HCT116 (cell line): Measurements from ENCODE around the gene MMD. TPM values are rescaled to one million over a fixed set of nuclear protein-coding genes. Genes with fewer than 3 reads are reported as not detected.

ENCODE experiments used
- ATAC-seq: fragments of 200-7000 bp; cut with Tn5 transposase; 2 replicates; pipeline ENCODE4 v1.9.1; 2020; ENCODE audit warnings: mild to moderate bottlenecking, moderate library complexity
- BruUV-seq: library from RNA; stranded (reverse); fragments of 400-500 nt; replicated peaks from 2 replicates; lab custom pipeline; 2021; lab: Mats Ljungman, UMichigan
- CTCF ChIA-PET: fragments of 300-600 bp; sonication (Branson Sonifier 250); formaldehyde crosslinking; loops from one replicate; lab custom pipeline; 2021; ENCODE audit warnings: antibody characterized with exemption; lab: Charles Lee
- POLR2A ChIA-PET: fragments of 300-600, 350-600 bp; sonication (Branson Sonifier 250); formaldehyde crosslinking; loops from one replicate; lab custom pipeline; 2021; ENCODE audit warnings: antibody characterized with exemption; lab: Charles Lee
- RAD21 ChIA-PET, 2 experiments: fragments of 300-600 bp; sonication (Branson Sonifier 250); formaldehyde crosslinking; loops; one replicate each; lab custom pipeline; 2023; ENCODE audit warnings: low total read pairs in 2 of 2; ENCODE audit not compliant: uncharacterized antibody in 2 of 2, unreplicated experiment in 2 of 2, low non-redundant PET in 1 of 2; lab: Charles Lee
- DNase-seq: peaks from one replicate; pipeline ENCODE4 v3.0.0-alpha.2; 2010; ENCODE audit warnings: low read depth, low spot score
- H2AFZ ChIP-seq: fragments of 200-600 bp; shearing (Covaris generic), sonication (generic); 2 replicates; pipeline ENCODE4 v1.6.1; 2017; ENCODE audit warnings: low read depth, mixed run types, mixed read lengths, antibody characterized with exemption, low read length; ENCODE audit not compliant: poor library complexity, severe bottlenecking
- H3K27ac ChIP-seq: 2 replicates; pipeline ENCODE4 v1.5.1; 2012; ENCODE audit warnings: low read depth, low read length
- H3K27me3 ChIP-seq: fragments of 200-600 bp; sonication (generic); 2 replicates; pipeline ENCODE4 v1.6.1; 2016; ENCODE audit warnings: mixed run types, low read length, mixed read lengths; ENCODE audit not compliant: insufficient read depth
- H3K36me3 ChIP-seq, 2 experiments: fragments of 200-500 bp in 1 of 2; fragments of 200-600 bp in 1 of 2; sonication (Bioruptor generic) in 1 of 2; sonication (generic) in 1 of 2; 2 replicates each; pipeline versions ENCODE4 v1.5.1 to v1.6.1; 2014 to 2016; ENCODE audit warnings: low read length in 2 of 2, inconsistent platforms in 1 of 2, mixed read lengths in 1 of 2, mixed run types in 1 of 2; ENCODE audit not compliant: insufficient read depth in 2 of 2, control insufficient read depth in 1 of 2
- H3K4me1 ChIP-seq, 2 experiments: fragments of 200-600 bp in 1 of 2; sonication (generic) in 1 of 2; 2 replicates each; pipeline versions ENCODE4 v1.5.1 to v1.6.1; 2012 to 2017; ENCODE audit warnings: low read length in 2 of 2, inconsistent platforms in 1 of 2, mild to moderate bottlenecking in 1 of 2, mixed read lengths in 1 of 2, mixed run types in 1 of 2, moderate library complexity in 1 of 2; ENCODE audit not compliant: insufficient read depth in 2 of 2, control insufficient read depth in 1 of 2
- H3K4me2 ChIP-seq: fragments of 200-600 bp; sonication (generic); 2 replicates; pipeline ENCODE4 v1.6.1; 2017; ENCODE audit warnings: mixed run types, low read length, mixed read lengths
- H3K4me3 ChIP-seq, 2 experiments: fragments of 200-600 bp in 1 of 2; sonication (generic) in 1 of 2; replicated peaks in 1 of 2; 2 replicates each; pipeline ENCODE4 v1.5.1; 2011 to 2016; ENCODE audit warnings: low read length in 2 of 2, control low read depth in 1 of 2, low read depth in 1 of 2, mild to moderate bottlenecking in 1 of 2, mixed read lengths in 1 of 2, mixed run types in 1 of 2
- H3K79me2 ChIP-seq: fragments of 200-600 bp; sonication (generic); 2 replicates; pipeline ENCODE4 v1.6.1; 2017; ENCODE audit warnings: mild to moderate bottlenecking, mixed run types, low read length, moderate library complexity, mixed read lengths; ENCODE audit not compliant: insufficient read depth
- H3K9ac ChIP-seq: fragments of 200-600 bp; sonication (generic); 2 replicates; pipeline ENCODE4 v1.6.1; 2016; ENCODE audit warnings: low read length, mixed read lengths
- H3K9me2 ChIP-seq: fragments of 200-600 bp; sonication (generic), shearing (Covaris generic); 2 replicates; pipeline ENCODE4 v1.6.1; 2017; ENCODE audit warnings: mixed run types, mild to moderate bottlenecking, moderate library complexity; ENCODE audit not compliant: insufficient read depth
- H3K9me3 ChIP-seq, 2 experiments: fragments of 200-500 bp in 1 of 2; fragments of 200-600 bp in 1 of 2; sonication (Bioruptor generic) in 1 of 2; sonication (generic) in 1 of 2; 2 replicates each; pipeline ENCODE4 v1.6.1; 2014 to 2017; ENCODE audit warnings: low read length in 2 of 2, mixed read lengths in 2 of 2, inconsistent platforms in 1 of 2, low read depth in 1 of 2, mild to moderate bottlenecking in 1 of 2, mixed run types in 1 of 2, moderate library complexity in 1 of 2; ENCODE audit not compliant: control insufficient read depth in 1 of 2, insufficient read depth in 1 of 2
- H4K20me1 ChIP-seq: fragments of 200-600 bp; sonication (generic), shearing (Covaris generic); 2 replicates; pipeline ENCODE4 v1.6.1; 2017; ENCODE audit warnings: mixed run types, mild to moderate bottlenecking, moderate library complexity; ENCODE audit not compliant: insufficient read depth
- CBX3 ChIP-seq: IDR thresholded peaks from 2 replicates; pipeline ENCODE4 v1.6.1; 2012; ENCODE audit warnings: low read depth
- EZH2phosphoT487 ChIP-seq: fragments of 200-600 bp; IDR thresholded peaks from 2 replicates; pipeline ENCODE4 v1.6.1; 2018; ENCODE audit warnings: antibody characterized with exemption, borderline replicate concordance
- POLR2A ChIP-seq: IDR thresholded peaks from 2 replicates; pipeline ENCODE4 v1.7.0; 2011; ENCODE audit warnings: borderline replicate concordance; ENCODE audit not compliant: insufficient read depth, insufficient read length; ENCODE audit errors: extremely low read depth
- RAD21 ChIP-seq: IDR thresholded peaks from 2 replicates; pipeline ENCODE4 v1.6.1; 2012; ENCODE audit warnings: low read depth, mild to moderate bottlenecking
- SIN3A ChIP-seq: IDR thresholded peaks from 2 replicates; pipeline ENCODE4 v1.6.1; 2012; ENCODE audit warnings: low read depth
- SP1 ChIP-seq: IDR thresholded peaks from 2 replicates; pipeline ENCODE4 v1.6.1; 2012; ENCODE audit warnings: low read depth
- TCF7L2 ChIP-seq: IDR thresholded peaks from 2 replicates; pipeline ENCODE4 v1.7.0; 2011; ENCODE audit warnings: borderline replicate concordance, inconsistent platforms; ENCODE audit not compliant: insufficient read depth, insufficient read length; ENCODE audit errors: extremely low read depth
- ZNF274 ChIP-seq: fragments of 200-500 bp; sonication (Bioruptor generic); IDR thresholded peaks from 2 replicates; pipeline ENCODE4 v1.6.1; 2014; ENCODE audit warnings: mild to moderate bottlenecking, low read depth, low read length, inconsistent platforms
- intact Hi-C: fragments of 100-400 bp; cut with micrococcal nuclease; formaldehyde crosslinking; loops from 2 replicates; pipeline ENCODE4 v1.10.0; 2022
- total RNA-seq: library from RNA; stranded (reverse); gene quantifications from one replicate; pipeline ENCODE4 v1.2.1, GENCODE V29; 2021; ENCODE audit not compliant: unreplicated experiment
- TF ChIP-seq, protein P1 (sequence below): IDR thresholded peaks from 2 replicates; pipeline ENCODE4 v1.6.1; 2012; ENCODE audit warnings: low read depth
- TF ChIP-seq, protein P2 (sequence below): IDR thresholded peaks from 2 replicates; pipeline ENCODE4 v1.6.1; 2012

MMD gene
- total RNA-seq, 1 experiment from 2014 or later = 21.3 TPM

DNA sequence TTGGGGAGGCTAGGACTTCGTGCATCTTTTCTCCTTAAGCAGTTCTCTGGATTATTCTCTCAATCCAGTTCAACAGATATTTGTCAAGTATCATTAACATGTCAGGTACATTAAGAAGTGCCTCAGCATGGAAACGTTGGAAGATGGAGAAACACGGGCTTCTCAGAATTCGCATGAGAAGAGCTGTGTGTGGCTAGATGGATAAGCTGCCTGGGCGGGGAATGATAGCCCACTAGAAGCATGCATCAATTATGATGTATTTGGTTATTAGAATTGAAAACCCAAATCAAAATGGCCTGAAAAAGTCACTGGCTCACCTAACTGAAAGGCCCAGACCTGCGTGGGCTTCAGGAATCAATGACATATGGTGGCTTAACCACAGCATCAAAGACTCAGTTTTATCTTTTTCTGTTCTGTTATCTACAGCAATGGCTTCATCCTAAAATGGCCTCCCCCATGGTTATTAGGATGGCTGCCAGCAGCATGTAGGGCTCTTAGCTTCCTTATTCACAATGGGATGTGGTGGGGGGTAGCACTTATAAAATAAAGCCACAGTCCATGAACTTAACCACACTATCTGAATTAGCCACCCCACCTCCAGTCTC is 43.9 kb downstream of the MMD start:
- H3K9me3 ChIP-seq = no peaks in the 10 kb centered on the region
- H3K4me3 ChIP-seq = no peak overlapping the region
- H3K36me3 ChIP-seq = no peaks in the 10 kb centered on the region
- CTCF ChIA-PET = no interaction called here
- intact Hi-C loops = no loop called here
- H3K9ac ChIP-seq = no peak overlapping the region
- H2AFZ ChIP-seq = no peak overlapping the region
- TF ChIP-seq, protein P1, sequence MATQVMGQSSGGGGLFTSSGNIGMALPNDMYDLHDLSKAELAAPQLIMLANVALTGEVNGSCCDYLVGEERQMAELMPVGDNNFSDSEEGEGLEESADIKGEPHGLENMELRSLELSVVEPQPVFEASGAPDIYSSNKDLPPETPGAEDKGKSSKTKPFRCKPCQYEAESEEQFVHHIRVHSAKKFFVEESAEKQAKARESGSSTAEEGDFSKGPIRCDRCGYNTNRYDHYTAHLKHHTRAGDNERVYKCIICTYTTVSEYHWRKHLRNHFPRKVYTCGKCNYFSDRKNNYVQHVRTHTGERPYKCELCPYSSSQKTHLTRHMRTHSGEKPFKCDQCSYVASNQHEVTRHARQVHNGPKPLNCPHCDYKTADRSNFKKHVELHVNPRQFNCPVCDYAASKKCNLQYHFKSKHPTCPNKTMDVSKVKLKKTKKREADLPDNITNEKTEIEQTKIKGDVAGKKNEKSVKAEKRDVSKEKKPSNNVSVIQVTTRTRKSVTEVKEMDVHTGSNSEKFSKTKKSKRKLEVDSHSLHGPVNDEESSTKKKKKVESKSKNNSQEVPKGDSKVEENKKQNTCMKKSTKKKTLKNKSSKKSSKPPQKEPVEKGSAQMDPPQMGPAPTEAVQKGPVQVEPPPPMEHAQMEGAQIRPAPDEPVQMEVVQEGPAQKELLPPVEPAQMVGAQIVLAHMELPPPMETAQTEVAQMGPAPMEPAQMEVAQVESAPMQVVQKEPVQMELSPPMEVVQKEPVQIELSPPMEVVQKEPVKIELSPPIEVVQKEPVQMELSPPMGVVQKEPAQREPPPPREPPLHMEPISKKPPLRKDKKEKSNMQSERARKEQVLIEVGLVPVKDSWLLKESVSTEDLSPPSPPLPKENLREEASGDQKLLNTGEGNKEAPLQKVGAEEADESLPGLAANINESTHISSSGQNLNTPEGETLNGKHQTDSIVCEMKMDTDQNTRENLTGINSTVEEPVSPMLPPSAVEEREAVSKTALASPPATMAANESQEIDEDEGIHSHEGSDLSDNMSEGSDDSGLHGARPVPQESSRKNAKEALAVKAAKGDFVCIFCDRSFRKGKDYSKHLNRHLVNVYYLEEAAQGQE = no peak
- TF ChIP-seq SIN3A = no peak
- TF ChIP-seq EZH2phosphoT487 = no peak
- no peak for TF ChIP-seq TCF7L2
- TF ChIP-seq SP1 = no peak
- TF ChIP-seq CBX3 = no peak
- TF ChIP-seq RAD21 = no peak
- TF ChIP-seq POLR2A = no peak
- no peak for TF ChIP-seq ZNF274
- TF ChIP-seq, protein P2, sequence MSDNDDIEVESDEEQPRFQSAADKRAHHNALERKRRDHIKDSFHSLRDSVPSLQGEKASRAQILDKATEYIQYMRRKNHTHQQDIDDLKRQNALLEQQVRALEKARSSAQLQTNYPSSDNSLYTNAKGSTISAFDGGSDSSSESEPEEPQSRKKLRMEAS = no peak
- TF ChIP-seq, all 23 proteins: peak for 0
- ChIA-PET POLR2A (no interaction called here), RAD21 (no interaction called here)
- Histone ChIP-seq H4K20me1 (no peaks in the 10 kb centered on the region), H3K79me2 (no peaks in the 10 kb centered on the region), H3K27ac (no peak overlapping the region), H3K4me1 (no peaks in the 10 kb centered on the region), H3K27me3 (no peaks in the 10 kb centered on the region), H3K4me2 (no peak overlapping the region), H3K9me2 (no peaks in the 10 kb centered on the region)
- no TSS peak for BruUV-seq
- DNase-seq (no peak), ATAC-seq (no peak)
